ENCODE data around the gene EVPL.
"Not testable (repeated sequence)": the region's sequence is repeated elsewhere in the genome, so short reads cannot be mapped to it uniquely, and the experiment has no call there.

The EVPL gene

GRCh38 chr17:76048711-76049110 is 21.6 kb upstream of the EVPL start:
- TF ChIP-seq, protein P1, sequence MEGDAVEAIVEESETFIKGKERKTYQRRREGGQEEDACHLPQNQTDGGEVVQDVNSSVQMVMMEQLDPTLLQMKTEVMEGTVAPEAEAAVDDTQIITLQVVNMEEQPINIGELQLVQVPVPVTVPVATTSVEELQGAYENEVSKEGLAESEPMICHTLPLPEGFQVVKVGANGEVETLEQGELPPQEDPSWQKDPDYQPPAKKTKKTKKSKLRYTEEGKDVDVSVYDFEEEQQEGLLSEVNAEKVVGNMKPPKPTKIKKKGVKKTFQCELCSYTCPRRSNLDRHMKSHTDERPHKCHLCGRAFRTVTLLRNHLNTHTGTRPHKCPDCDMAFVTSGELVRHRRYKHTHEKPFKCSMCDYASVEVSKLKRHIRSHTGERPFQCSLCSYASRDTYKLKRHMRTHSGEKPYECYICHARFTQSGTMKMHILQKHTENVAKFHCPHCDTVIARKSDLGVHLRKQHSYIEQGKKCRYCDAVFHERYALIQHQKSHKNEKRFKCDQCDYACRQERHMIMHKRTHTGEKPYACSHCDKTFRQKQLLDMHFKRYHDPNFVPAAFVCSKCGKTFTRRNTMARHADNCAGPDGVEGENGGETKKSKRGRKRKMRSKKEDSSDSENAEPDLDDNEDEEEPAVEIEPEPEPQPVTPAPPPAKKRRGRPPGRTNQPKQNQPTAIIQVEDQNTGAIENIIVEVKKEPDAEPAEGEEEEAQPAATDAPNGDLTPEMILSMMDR (IDR thresholded peaks at IDR 0.05; ENCODE audit: control extremely low read depth, extremely low read depth, low read depth, missing control alignments) = no peak
- ChIA-PET CTCF (interaction anchor here (1.7 kb wide), 1 partner anchor 43 kb away, joined by 6 read pairs; no protein-coding TSS in a partner anchor), POLR2A (no interaction called here)
- DNase-seq (ENCODE audit: extremely low spot score) = no peak

GRCh38 chr17:76048025-76048605 is 21.0 kb upstream of the EVPL start:
- ChIA-PET CTCF (interaction anchor here (1.4 to 1.6 kb wide), 2 partner anchors 14 to 232 kb away, joined by 3 to 4 read pairs; no protein-coding TSS in a partner anchor), POLR2A (no interaction called here)
- no peak for DNase-seq (ENCODE audit: extremely low spot score)
- TF ChIP-seq, protein P1 (IDR thresholded peaks at IDR 0.05; ENCODE audit: control extremely low read depth, extremely low read depth, low read depth, missing control alignments) = no peak

GRCh38 chr17:76046064-76046463 is 19.0 kb upstream of the EVPL start:
- TF ChIP-seq, protein P1 (IDR thresholded peaks at IDR 0.05; ENCODE audit: control extremely low read depth, extremely low read depth, low read depth, missing control alignments) = no peak
- DNase-seq (ENCODE audit: extremely low spot score) = no peak
- ChIA-PET CTCF (interaction anchor here (0.9 to 2.2 kb wide), 5 partner anchors 12 to 141 kb away, joined by 3 to 9 read pairs (median 3); no protein-coding TSS in a partner anchor), POLR2A (no interaction called here)

DNA sequence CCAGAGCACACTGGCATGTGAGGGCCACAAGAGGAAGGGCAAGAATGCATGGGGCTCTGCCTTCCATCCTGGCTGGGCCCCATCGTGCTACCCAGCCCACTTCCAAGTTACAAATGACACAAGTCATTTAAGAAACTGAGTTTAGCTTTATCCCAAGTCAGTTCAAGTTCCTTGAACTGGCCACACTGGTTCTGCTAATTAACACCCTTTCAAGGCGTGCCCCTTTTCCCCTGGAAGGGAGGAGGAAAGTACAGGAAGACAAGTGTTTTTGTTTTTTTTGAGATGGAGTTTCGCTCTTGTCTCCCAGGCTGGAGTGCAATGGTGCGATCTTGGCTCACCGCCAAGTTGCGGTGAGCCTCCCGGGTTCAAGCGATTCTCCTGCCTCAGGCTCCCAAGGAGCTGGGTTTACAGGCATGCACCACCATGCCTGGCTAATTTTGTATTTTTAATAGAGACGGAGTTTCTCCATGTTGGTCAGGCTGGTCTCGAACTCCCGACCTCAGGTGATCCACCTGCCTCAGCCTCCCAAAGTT is 17.4 kb upstream of the EVPL start:
- DNase-seq (ENCODE audit: extremely low spot score); POLR2A ChIA-PET; CTCF ChIA-PET: not testable (repeated sequence)

- DNase-seq (ENCODE audit: extremely low spot score) = not testable (repeated sequence)
- CTCF ChIA-PET = interaction anchor here (0.7 to 3.2 kb wide), 5 partner anchors 15 to 237 kb away, joined by 3 to 19 read pairs (median 4); no protein-coding TSS in a partner anchor
- POLR2A ChIA-PET = interaction anchor here (0.7 kb wide), 1 partner anchor 46 kb away, joined by 3 read pairs; no protein-coding TSS in a partner anchor
These were observed 15.8 kb upstream of the EVPL start for GRCh38 chr17:76042868-76043267.

DNA sequence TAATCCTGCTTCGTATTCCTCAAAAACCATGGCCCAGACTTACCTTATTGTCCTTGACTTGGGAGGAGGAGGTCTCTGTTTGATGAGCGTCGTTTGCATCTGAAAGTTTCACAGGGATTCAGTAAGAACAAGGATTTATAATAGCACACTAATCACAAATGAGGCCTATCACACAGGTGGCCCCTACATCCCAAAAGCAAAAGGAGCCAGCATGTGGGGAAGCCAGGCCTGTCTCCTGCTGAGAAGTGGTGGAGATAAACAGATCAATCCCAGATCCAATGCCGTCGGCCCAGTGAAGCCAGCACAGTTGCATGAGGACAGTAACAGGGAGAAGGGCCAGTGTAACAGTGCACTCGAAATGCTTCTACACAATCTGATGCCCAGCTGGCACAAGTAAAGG is 13.3 kb upstream of the EVPL start:
- ChIA-PET POLR2A (no interaction called here), CTCF (interaction anchor here (0.8 to 3.2 kb wide), 4 partner anchors 26 to 259 kb away, joined by 3 to 10 read pairs (median 4); no protein-coding TSS in a partner anchor)
- TF ChIP-seq, protein P1 (IDR thresholded peaks at IDR 0.05; ENCODE audit: control extremely low read depth, extremely low read depth, low read depth, missing control alignments) = no peak
- no peak for DNase-seq (ENCODE audit: extremely low spot score)

DNA sequence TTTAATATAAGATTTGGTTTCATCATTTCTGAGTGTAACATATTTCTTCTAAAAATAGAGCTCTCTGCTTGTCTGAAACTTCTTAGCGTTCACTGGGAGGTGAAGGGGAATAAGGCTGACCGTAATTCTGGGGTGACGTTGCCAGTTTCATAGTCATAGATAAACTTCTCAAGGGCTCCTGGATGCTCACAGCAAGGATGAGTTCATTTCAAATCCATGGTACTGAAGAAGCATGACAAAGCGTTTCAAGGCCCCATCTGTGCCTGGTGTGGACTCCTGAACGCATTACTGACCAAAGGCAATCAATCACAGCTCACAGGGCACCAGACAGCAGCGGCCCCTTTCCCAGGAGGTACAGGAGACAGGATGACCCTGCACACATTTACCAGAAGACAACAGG is 12.0 kb upstream of the EVPL start:
- POLR2A ChIA-PET = no interaction called here
- TF ChIP-seq, protein P1 (IDR thresholded peaks at IDR 0.05; ENCODE audit: control extremely low read depth, extremely low read depth, low read depth, missing control alignments) = no peak
- CTCF ChIA-PET = interaction anchor here (1.6 to 2.2 kb wide), 2 partner anchors 24 to 39 kb away, joined by 3 to 6 read pairs; partner anchors contain the start of gene CDK3

More for the DNA sequence above, 12.0 kb upstream of the EVPL start:
- DNase-seq (ENCODE audit: extremely low spot score) = no peak
